GM13977 (cell line): ENCODE measurements around the gene ZNF76.

Experiments used
- DNase-seq: peaks from one replicate; pipeline ENCODE4 v3.0.0; 2012; ENCODE audit warnings: low spot score
- in situ Hi-C: fragments of 300-500 bp; cut with MboI; formaldehyde crosslinking; loops from one replicate; pipeline ENCODE4 v1.12.0; 2022; ENCODE audit warnings: low sequenced_read_pairs, low pct_unique_long_range_greater_than_20kb, mixed read lengths, inconsistent platforms; ENCODE audit not compliant: unreplicated experiment
- TF ChIP-seq, protein P1 (sequence below): IDR thresholded peaks from 2 replicates; pipeline ENCODE4 v1.5.1; 2012; ENCODE audit warnings: mild to moderate bottlenecking, control low read depth; ENCODE audit not compliant: insufficient read depth; ENCODE audit errors: extremely low read depth, missing control alignments

ZNF76 gene

GRCh38 chr6:35273822-35274559, 14.5 kb downstream of the ZNF76 start:
- in situ Hi-C loops = no loop called here
- no peak for DNase-seq
- TF ChIP-seq, protein P1, sequence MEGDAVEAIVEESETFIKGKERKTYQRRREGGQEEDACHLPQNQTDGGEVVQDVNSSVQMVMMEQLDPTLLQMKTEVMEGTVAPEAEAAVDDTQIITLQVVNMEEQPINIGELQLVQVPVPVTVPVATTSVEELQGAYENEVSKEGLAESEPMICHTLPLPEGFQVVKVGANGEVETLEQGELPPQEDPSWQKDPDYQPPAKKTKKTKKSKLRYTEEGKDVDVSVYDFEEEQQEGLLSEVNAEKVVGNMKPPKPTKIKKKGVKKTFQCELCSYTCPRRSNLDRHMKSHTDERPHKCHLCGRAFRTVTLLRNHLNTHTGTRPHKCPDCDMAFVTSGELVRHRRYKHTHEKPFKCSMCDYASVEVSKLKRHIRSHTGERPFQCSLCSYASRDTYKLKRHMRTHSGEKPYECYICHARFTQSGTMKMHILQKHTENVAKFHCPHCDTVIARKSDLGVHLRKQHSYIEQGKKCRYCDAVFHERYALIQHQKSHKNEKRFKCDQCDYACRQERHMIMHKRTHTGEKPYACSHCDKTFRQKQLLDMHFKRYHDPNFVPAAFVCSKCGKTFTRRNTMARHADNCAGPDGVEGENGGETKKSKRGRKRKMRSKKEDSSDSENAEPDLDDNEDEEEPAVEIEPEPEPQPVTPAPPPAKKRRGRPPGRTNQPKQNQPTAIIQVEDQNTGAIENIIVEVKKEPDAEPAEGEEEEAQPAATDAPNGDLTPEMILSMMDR = no peak

DNA sequence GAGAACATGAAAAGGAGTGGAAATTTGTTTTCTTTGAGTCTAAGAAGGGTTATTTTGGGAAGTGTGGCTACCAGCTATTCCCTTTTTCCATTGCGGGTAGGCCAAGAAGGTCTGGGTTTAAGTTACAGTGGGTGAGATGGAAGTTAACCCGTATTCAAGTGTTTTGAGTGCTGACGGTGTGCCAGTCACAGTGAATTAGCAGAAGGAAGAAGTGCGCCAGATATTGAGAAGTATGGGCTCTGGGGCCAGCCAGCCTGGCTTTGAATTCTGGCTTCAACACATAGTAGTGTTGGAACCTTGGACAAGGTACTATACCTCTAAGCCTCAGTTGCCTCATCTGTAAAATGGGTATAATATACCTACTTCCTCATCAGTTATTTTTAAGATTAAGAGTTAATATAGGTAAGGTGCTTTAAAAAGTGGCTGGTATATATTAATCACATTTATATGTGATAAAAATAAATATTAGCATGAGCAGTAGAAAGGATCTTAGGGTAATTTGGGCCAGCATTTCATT, 16.3 kb downstream of the ZNF76 start:
- TF ChIP-seq, protein P1 = no peak
- in situ Hi-C loops = no loop called here
- no peak for DNase-seq

DNA sequence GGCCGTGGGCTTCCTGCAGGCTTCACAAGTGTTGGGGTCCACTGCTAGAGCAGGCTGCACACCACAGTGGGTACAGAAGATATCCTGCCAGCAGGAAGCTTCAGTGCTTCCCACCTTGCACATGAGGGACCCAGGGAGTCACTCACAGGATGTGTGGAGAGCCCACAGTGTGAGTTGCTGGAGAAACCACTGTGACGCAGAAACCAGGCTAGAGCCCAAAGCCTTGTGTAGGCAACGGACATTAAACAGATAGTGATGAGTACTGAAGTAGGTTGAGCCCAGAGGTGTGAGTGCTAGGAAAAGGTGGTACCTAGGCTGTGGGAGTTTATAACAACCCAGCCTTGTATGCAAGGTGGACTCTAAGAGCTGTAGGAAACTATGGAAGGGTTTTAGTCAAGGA, 19.2 kb downstream of the ZNF76 start:
- no peak for DNase-seq
- in situ Hi-C loops = no loop called here
- TF ChIP-seq, protein P1 = no peak

DNA sequence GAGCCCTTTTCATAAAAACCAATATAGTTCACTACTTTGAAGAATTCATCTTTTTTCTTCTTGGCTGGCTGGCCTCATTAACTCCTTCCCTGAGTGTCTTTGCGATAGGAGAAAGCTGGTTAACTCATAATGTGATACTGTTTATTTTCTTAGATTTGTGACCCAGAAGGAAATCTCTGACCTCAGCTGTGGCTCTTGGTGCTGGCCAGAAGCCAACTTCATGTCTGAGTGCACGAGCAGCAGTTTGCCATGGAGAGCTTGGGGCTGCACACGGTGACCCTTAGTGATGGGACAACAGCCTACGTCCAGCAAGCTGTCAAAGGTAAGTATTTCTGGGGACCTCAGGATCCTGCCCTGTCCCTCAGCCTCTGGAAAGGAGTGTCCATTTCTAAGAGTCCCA, 21.4 kb downstream of the ZNF76 start:
- in situ Hi-C loops = no loop called here
- DNase-seq = no peak
- TF ChIP-seq, protein P1 = no peak

- TF ChIP-seq, protein P1 = no peak
- in situ Hi-C loops = no loop called here
- DNase-seq = no peak
These were observed 22.9 kb downstream of the ZNF76 start for GRCh38 chr6:35282472-35282871.

DNA sequence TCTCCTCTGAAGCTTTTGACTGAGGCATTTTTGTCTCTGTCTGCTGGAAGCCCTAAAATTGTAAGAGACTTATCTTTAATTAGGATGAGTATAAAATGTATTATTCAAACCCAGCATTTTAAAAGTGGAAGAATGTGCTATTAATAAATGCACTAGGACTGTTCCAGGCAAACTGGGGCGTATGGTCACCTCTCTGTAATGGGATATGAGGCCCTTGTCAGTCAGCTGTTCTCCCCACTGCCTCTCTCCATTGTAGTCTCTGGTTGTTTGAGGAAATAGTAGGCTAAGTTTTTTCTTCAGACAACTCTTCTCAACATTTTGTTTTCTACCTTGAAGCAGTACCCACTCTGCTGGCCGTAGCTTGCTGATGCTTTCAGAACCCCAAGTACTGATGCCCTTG, 23.8 kb downstream of the ZNF76 start:
- TF ChIP-seq, protein P1 = no peak
- DNase-seq = no peak
- in situ Hi-C loops = no loop called here
